ENCODE data around the gene CTIF.
"Not testable (repeated sequence)": the region's sequence is repeated elsewhere in the genome, so short reads cannot be mapped to it uniquely, and the experiment has no call there.

CTIF gene

GRCh38 chr18:48708807-48709206, 170.0 kb downstream of the CTIF start:
- DNase-seq (ENCODE audit: low read depth in 2 of 2), result no peak

- no peak for DNase-seq (ENCODE audit: low read depth in 2 of 2)
Observed at GRCh38 chr18:48709371-48710062, 170.7 kb downstream of the CTIF start.

GRCh38 chr18:48711651-48712486, 173.0 kb downstream of the CTIF start:
- DNase-seq (ENCODE audit: low read depth in 2 of 2), result no peak

- no peak for DNase-seq (ENCODE audit: low read depth in 2 of 2)
Observed at GRCh38 chr18:48713309-48713708, 174.5 kb downstream of the CTIF start.

GRCh38 chr18:48714873-48715272, 176.0 kb downstream of the CTIF start:
- no peak for DNase-seq (ENCODE audit: low read depth in 2 of 2)

- no peak for DNase-seq (ENCODE audit: low read depth in 2 of 2)
Observed at GRCh38 chr18:48715711-48716361, 177.0 kb downstream of the CTIF start.

- DNase-seq (ENCODE audit: low read depth in 2 of 2), result not testable (repeated sequence)
Observed at GRCh38 chr18:48717227-48717626, 178.4 kb downstream of the CTIF start.

- DNase-seq (ENCODE audit: low read depth in 2 of 2), result no peak
Observed at GRCh38 chr18:48718251-48718959, 179.6 kb downstream of the CTIF start.

GRCh38 chr18:48719388-48719787, 180.6 kb downstream of the CTIF start:
- DNase-seq (ENCODE audit: low read depth in 2 of 2), result no peak

GRCh38 chr18:48719974-48720654, 181.3 kb downstream of the CTIF start:
- no peak for DNase-seq (ENCODE audit: low read depth in 2 of 2)

GRCh38 chr18:48720655-48721025, 181.8 kb downstream of the CTIF start:
- no peak for DNase-seq (ENCODE audit: low read depth in 2 of 2)

- DNase-seq (ENCODE audit: low read depth in 2 of 2), result no peak
Observed at GRCh38 chr18:48721312-48721711, 182.5 kb downstream of the CTIF start.

GRCh38 chr18:48723016-48723415, 184.2 kb downstream of the CTIF start:
- no peak for DNase-seq (ENCODE audit: low read depth in 2 of 2)

GRCh38 chr18:48723837-48724236, 185.0 kb downstream of the CTIF start:
- no peak for DNase-seq (ENCODE audit: low read depth in 2 of 2)

GRCh38 chr18:48724442-48724841, 185.6 kb downstream of the CTIF start:
- DNase-seq (ENCODE audit: low read depth in 2 of 2), result no peak

GRCh38 chr18:48724939-48725338, 186.1 kb downstream of the CTIF start:
- DNase-seq (ENCODE audit: low read depth in 2 of 2), result no peak

- no peak for DNase-seq (ENCODE audit: low read depth in 2 of 2)
Observed at GRCh38 chr18:48725562-48725961, 186.7 kb downstream of the CTIF start.

GRCh38 chr18:48727681-48728080, 188.8 kb downstream of the CTIF start:
- no peak for DNase-seq (ENCODE audit: low read depth in 2 of 2)

- DNase-seq (ENCODE audit: low read depth in 2 of 2), result no peak
Observed at GRCh38 chr18:48728204-48728833, 189.5 kb downstream of the CTIF start.

GRCh38 chr18:48729404-48729803, 190.6 kb downstream of the CTIF start:
- DNase-seq (ENCODE audit: low read depth in 2 of 2), result no peak

GRCh38 chr18:48730010-48730409, 191.2 kb downstream of the CTIF start:
- no peak for DNase-seq (ENCODE audit: low read depth in 2 of 2)
